Mesendoderm (in vitro differentiated cells): ENCODE data around the gene NADSYN1.
"Not testable (repeated sequence)": the region's sequence is repeated elsewhere in the genome, so short reads cannot be mapped to it uniquely, and the experiment has no call there.

Experiments used
- DNase-seq: peaks from one replicate; pipeline ENCODE4 v3.0.0; 2013
- H2AK5ac ChIP-seq: 2 replicates; pipeline ENCODE4 v1.6.1; 2013; ENCODE audit warnings: low read length, inconsistent platforms
- H2BK120ac ChIP-seq: 2 replicates; pipeline ENCODE4 v1.6.1; 2013; ENCODE audit warnings: low read depth, mild to moderate bottlenecking, low read length, moderate library complexity, mixed read lengths
- H2BK15ac ChIP-seq: replicated peaks from 2 replicates; pipeline ENCODE4 v1.6.1; 2013; ENCODE audit warnings: low read depth, mild to moderate bottlenecking, moderate library complexity
- H2BK5ac ChIP-seq: 2 replicates; pipeline ENCODE4 v1.6.1; 2013; ENCODE audit warnings: low read length, inconsistent platforms
- H3K18ac ChIP-seq: 2 replicates; pipeline ENCODE4 v1.6.1; 2013; ENCODE audit warnings: mild to moderate bottlenecking, low read length, mixed read lengths
- H3K23ac ChIP-seq: one replicate; pipeline ENCODE4 v1.6.1; 2013; ENCODE audit warnings: low read length
- H3K27ac ChIP-seq: 2 replicates; pipeline ENCODE4 v1.5.1; 2013; ENCODE audit warnings: low read depth, mild to moderate bottlenecking, inconsistent platforms, low read length, moderate library complexity
- H3K27me3 ChIP-seq: 2 replicates; pipeline ENCODE4 v1.6.1; 2013; ENCODE audit warnings: low read length, control low read depth, mild to moderate bottlenecking, inconsistent platforms; ENCODE audit not compliant: insufficient read depth, poor library complexity
- H3K36me3 ChIP-seq: 2 replicates; pipeline ENCODE4 v1.6.1; 2013; ENCODE audit warnings: low read length, inconsistent platforms; ENCODE audit not compliant: control insufficient read depth, insufficient read depth
- H3K4ac ChIP-seq: one replicate; pipeline ENCODE4 v1.6.1; 2013; ENCODE audit warnings: low read depth, mild to moderate bottlenecking, low read length, moderate library complexity
- H3K4me1 ChIP-seq: 2 replicates; pipeline ENCODE4 v1.6.1; 2013; ENCODE audit warnings: low read depth, low read length, inconsistent platforms; ENCODE audit not compliant: control insufficient read depth
- H3K4me2 ChIP-seq: 2 replicates; pipeline ENCODE4 v1.6.1; 2013; ENCODE audit warnings: low read length
- H3K4me3 ChIP-seq: 2 replicates; pipeline ENCODE4 v1.5.1; 2013; ENCODE audit warnings: mild to moderate bottlenecking, low read length
- H3K56ac ChIP-seq: one replicate; pipeline ENCODE4 v1.6.1; 2013; ENCODE audit warnings: low read length
- H3K79me1 ChIP-seq: 2 replicates; pipeline ENCODE4 v1.6.1; 2013; ENCODE audit warnings: low read length, inconsistent platforms
- H3K79me2 ChIP-seq: 2 replicates; pipeline ENCODE4 v1.6.1; 2013; ENCODE audit warnings: mild to moderate bottlenecking, low read length; ENCODE audit not compliant: control insufficient read depth, insufficient read depth
- H3K9ac ChIP-seq: 2 replicates; pipeline ENCODE4 v1.6.1; 2013; ENCODE audit warnings: low read length, inconsistent platforms
- H4K5ac ChIP-seq: one replicate; pipeline ENCODE4 v1.6.1; 2013; ENCODE audit warnings: low read length
- H4K8ac ChIP-seq: one replicate; pipeline ENCODE4 v1.6.1; 2013; ENCODE audit warnings: low read depth, mild to moderate bottlenecking, control low read depth, low read length, moderate library complexity
- WGBS: extraction: QIAGEN DNeasy Blood & Tissue Kit; methylation state at CpG from one replicate; pipeline ENCODE4 v1.1.7; 2013; ENCODE audit warnings: low lambda C conversion rate, missing lambda C conversion rate; ENCODE audit not compliant: insufficient coverage; ENCODE audit errors: extremely low coverage; 5-methylcytosine and 5-hydroxymethylcytosine counted together

The NADSYN1 gene

DNA sequence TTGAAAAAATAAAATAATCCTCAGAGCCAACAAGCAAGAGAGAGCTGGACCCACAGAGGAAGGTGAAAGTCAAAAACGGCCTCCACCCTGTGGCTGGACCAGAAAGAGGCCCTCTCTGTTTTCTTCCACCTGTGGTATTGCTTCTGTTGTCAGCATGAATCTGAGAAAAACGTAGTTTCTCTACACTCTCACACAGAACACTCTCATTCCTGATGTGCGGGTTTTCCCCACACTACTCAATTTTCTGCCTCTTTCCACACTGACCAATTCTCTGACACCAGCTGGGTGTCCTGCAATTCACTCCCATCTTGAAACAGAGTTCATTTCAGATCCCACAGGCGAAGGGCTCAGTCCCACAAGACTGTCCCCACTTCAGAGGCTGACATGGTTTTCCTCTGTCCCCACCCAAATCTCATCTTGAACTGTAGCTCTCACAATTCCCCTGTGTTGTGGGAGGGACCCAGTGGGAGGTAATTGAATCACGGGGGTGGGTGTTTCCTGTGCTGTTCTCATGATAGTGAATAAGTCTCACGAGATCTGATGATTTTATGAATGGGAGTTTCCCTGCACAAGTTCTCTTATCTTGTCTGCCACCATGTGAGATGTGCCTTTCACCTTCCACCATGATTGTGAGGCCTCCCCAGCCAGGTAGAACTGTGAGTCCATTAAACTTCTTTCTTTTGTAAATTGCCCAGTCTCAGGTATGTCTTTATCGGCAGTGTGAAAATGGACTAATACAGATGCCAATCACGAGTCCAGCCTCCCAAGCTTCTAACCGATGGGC is 87.7 kb downstream of the NADSYN1 start:
- not testable (repeated sequence) for H3K4me3 ChIP-seq, H3K79me2 ChIP-seq, H3K4ac ChIP-seq, H3K23ac ChIP-seq, H2BK15ac ChIP-seq, H2AK5ac ChIP-seq, H3K4me2 ChIP-seq, H3K4me1 ChIP-seq, H3K27ac ChIP-seq, H3K36me3 ChIP-seq, H3K56ac ChIP-seq, H3K9ac ChIP-seq, H3K18ac ChIP-seq, H4K5ac ChIP-seq, H3K79me1 ChIP-seq, DNase-seq, H4K8ac ChIP-seq, H2BK5ac ChIP-seq, H2BK120ac ChIP-seq, H3K27me3 ChIP-seq
- no CpG with 5 or more reads among the region's 9 CpGs for WGBS

DNA sequence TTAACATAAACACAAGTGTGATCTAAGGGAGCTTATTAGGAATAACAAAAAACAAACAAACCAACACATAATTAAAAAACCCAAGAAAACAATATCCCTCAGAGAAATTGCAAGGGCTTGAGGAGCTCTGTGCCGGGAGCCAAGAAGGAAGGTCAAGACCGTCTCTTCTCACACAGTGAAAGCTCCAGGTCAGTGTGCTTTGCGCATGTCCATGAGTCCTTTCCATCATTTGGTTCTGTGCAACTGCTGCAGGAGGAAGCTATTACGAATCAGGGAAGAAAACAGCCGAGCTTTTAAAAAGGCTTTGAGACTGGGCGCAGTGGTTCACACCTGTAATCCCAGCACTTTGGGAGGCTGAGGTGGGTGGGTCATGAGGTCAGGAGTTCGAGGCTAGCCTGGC is 89.4 kb downstream of the NADSYN1 start:
- no peak overlapping the region for H2AK5ac ChIP-seq
- no peaks in the 10 kb centered on the region for H3K79me1 ChIP-seq
- H3K4me3 ChIP-seq, result no peak overlapping the region
- H2BK15ac ChIP-seq, result no peak overlapping the region
- H2BK120ac ChIP-seq, result no peak overlapping the region
- H4K8ac ChIP-seq, result no peak overlapping the region
- H3K4ac ChIP-seq, result no peak overlapping the region
- H3K23ac ChIP-seq, result no peak overlapping the region
- no peak overlapping the region for H4K5ac ChIP-seq
- no peak overlapping the region for H3K4me2 ChIP-seq
- peaks cover 1% of the 10 kb centered on the region for H3K4me1 ChIP-seq
- H3K27ac ChIP-seq, result no peak overlapping the region
- no peaks in the 10 kb centered on the region for H3K36me3 ChIP-seq
- DNase-seq, result no peak
- no peak overlapping the region for H2BK5ac ChIP-seq
- no peaks in the 10 kb centered on the region for H3K27me3 ChIP-seq
- no peak overlapping the region for H3K9ac ChIP-seq
- no CpG with 5 or more reads among the region's 7 CpGs for WGBS
- H3K56ac ChIP-seq, result no peak overlapping the region
- H3K79me2 ChIP-seq, result no peaks in the 10 kb centered on the region
- no peak overlapping the region for H3K18ac ChIP-seq

DNA sequence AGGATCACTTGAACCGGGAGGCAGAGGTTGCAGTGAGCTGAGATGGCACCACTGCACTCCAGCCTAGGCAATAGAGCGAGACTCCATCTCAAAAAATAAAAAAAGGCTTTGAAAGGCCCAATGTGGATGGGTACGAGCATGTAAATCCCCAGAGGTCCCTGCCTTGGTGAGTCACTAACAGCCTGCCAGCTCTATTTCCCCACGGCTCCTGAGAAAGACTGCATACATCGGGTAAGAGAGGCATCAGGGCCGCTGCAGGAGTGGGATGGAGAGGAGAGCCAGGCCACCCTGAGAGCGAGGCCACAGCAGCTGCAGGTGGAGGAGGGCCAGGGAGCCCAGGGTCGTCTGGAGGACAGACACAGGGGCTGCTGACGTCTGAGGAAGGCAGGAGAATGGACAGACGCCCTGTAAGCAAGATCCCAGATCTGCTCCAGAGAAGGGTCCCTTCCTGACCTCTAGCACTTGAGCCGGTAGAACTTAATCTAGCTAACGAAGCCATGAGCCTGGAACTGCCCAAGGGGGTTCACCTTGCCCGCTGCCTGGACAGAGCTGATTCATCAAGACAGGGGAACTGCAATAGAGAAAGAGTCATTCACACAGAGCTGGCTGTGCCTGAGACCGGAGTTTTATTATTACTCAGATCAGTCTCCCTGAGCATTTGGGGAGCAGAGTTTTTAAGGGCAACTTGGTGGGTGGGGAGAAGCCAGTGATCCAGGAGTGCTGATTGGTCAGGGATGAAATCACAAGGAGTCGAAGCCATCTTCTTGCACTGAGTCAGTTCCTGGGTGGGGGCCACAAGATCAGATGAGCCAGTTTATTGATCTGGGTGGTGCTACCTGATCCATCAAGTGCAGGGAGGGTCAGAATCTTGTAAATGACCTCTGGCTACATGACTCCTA is 90.1 kb downstream of the NADSYN1 start:
- DNase-seq, result no peak
- Histone ChIP-seq H3K79me1 (no peaks in the 10 kb centered on the region), H2AK5ac (no peak overlapping the region), H3K27me3 (no peaks in the 10 kb centered on the region), H3K4me2 (no peak overlapping the region), H4K8ac (no peak overlapping the region), H3K18ac (no peak overlapping the region), H2BK5ac (no peak overlapping the region), H3K79me2 (no peaks in the 10 kb centered on the region), H2BK120ac (no peak overlapping the region), H4K5ac (no peak overlapping the region), H3K4me3 (no peak overlapping the region), H3K9ac (no peak overlapping the region), H3K4ac (no peak overlapping the region), H3K36me3 (no peaks in the 10 kb centered on the region), H3K23ac (no peak overlapping the region), H3K4me1 (peaks cover 1% of the 10 kb centered on the region), H3K56ac (no peak overlapping the region), H2BK15ac (no peak overlapping the region), H3K27ac (no peak overlapping the region)
- WGBS, result no CpG with 5 or more reads among the region's 15 CpGs

DNA sequence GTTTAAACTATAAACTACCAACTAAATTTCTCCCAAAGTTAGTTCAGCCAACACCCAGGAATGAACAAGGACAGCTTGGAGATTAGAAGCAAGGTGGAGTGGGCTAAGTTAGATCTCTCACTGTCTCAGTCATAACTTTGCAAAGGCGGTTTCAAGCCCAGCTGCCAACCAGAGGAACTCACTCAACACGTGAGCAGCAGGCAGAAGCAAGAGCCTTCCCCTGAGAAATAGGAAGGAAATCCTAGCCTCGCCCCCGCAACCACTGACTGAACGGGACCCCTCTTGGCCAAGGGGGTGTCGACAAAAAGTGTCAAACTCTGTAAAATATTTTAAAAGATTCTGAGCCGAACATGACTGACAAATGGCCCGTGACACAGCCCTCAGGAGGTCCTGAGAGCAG is 90.9 kb downstream of the NADSYN1 start:
- no peak overlapping the region for H3K4me2 ChIP-seq
- no peak overlapping the region for H4K8ac ChIP-seq
- H3K4me3 ChIP-seq, result no peak overlapping the region
- no peaks in the 10 kb centered on the region for H3K36me3 ChIP-seq
- no peak overlapping the region for H2AK5ac ChIP-seq
- no CpG with 5 or more reads among the region's 8 CpGs for WGBS
- no peak overlapping the region for H4K5ac ChIP-seq
- no peak overlapping the region for H3K4ac ChIP-seq
- no peaks in the 10 kb centered on the region for H3K79me1 ChIP-seq
- no peaks in the 10 kb centered on the region for H3K79me2 ChIP-seq
- no peaks in the 10 kb centered on the region for H3K27me3 ChIP-seq
- peaks cover 1% of the 10 kb centered on the region for H3K4me1 ChIP-seq
- no peak overlapping the region for H3K9ac ChIP-seq
- no peak overlapping the region for H3K56ac ChIP-seq
- no peak overlapping the region for H2BK15ac ChIP-seq
- no peak for DNase-seq
- H2BK120ac ChIP-seq, result no peak overlapping the region
- H3K18ac ChIP-seq, result no peak overlapping the region
- H3K27ac ChIP-seq, result no peak overlapping the region
- no peak overlapping the region for H3K23ac ChIP-seq
- H2BK5ac ChIP-seq, result no peak overlapping the region

DNA sequence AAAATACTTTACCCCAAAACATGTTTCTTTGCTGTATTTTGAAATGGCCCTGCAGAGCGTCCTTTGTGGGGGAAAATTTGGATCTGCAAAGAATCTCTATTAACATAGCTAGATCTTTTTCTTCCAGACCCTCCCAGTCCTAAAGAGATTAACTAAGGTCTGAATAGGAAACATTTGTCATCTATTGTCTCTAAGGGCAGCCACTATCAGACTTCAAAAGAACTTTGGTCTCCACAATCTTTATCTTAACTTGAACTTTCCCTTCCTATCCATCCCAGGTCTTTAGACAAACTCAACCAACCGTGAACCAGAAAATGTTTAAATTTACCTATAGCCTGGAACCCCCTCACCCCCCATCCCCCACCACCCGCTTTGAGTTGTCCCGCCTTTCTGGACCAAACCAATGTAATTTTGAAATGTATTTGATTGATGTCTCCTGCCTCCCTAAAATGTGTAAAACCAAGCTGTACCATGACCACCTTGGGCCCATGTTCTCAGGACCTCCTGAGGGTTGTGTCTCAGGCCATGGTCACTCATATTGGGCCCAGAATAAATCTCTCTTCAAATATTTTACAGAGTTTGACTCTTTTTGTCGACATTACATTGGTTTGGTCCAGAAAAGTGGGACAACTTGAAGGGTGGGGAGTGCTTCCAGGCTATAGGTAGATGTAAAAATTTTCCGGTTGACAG is 91.7 kb downstream of the NADSYN1 start:
- H3K36me3 ChIP-seq, result no peaks in the 10 kb centered on the region
- no peak overlapping the region for H3K4me3 ChIP-seq
- no peaks in the 10 kb centered on the region for H3K27me3 ChIP-seq
- no CpG with 5 or more reads among the region's 6 CpGs for WGBS
- H2BK120ac ChIP-seq, result no peak overlapping the region
- H3K79me1 ChIP-seq, result no peaks in the 10 kb centered on the region
- H3K9ac ChIP-seq, result no peak overlapping the region
- H2BK15ac ChIP-seq, result no peak overlapping the region
- no peak overlapping the region for H2BK5ac ChIP-seq
- no peak overlapping the region for H3K18ac ChIP-seq
- no peak overlapping the region for H3K4ac ChIP-seq
- no peak overlapping the region for H3K4me2 ChIP-seq
- H4K5ac ChIP-seq, result no peak overlapping the region
- DNase-seq, result peak; percentile 36
- no peak overlapping the region for H2AK5ac ChIP-seq
- H3K79me2 ChIP-seq, result no peaks in the 10 kb centered on the region
- no peak overlapping the region for H3K56ac ChIP-seq
- no peak overlapping the region for H4K8ac ChIP-seq
- H3K4me1 ChIP-seq, result peaks cover 1% of the 10 kb centered on the region
- H3K27ac ChIP-seq, result no peak overlapping the region
- H3K23ac ChIP-seq, result no peak overlapping the region
